NK-92 (cell line): ENCODE data around the gene RNF217.
"Not testable (repeated sequence)": the region's sequence is repeated elsewhere in the genome, so short reads cannot be mapped to it uniquely, and the experiment has no call there.

Source experiments
- DNase-seq: peaks from one replicate; lab custom pipeline; 2025; ENCODE audit not compliant: unreplicated experiment; lab: John Stamatoyannopoulos, UW

RNF217 gene

DNA sequence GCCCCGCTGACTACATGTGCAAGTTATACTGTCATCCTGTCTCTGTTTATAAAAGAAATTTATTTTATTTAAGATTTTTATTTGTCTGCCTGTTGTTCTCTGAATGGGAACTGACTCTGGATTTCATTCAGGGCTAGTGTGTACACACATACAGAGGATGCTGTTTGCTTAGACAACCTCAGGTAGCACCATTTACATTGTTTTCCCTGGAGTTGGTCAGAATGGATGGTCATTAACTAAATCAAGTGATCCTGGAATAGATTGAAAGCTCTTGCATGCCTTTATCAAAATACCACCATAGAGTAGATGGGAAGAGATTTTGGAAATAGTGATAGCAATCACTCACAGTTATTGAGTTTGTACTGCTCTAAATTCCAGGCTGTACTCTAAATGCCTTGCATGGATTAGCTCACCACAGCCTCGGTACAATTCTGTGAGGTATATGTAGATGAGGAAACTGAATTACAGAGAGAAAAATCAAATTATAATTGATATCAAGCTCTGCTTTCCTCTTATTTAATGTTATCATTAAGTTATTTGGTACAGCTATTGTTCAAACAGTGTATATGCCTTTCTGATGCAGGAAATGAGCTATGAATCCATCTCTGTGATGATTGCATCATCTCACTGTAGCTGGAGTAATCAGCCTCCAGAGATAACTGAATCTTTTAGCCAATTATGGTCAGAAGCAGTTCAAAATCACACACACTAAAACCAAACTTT, 51.9 kb downstream of the RNF217 start:
- no peak for DNase-seq

- DNase-seq: no peak
Observed at GRCh38 chr6:125014661-125014957, 52.4 kb downstream of the RNF217 start.

- DNase-seq: no peak
Observed at GRCh38 chr6:125015152-125015551, 52.9 kb downstream of the RNF217 start.

DNA sequence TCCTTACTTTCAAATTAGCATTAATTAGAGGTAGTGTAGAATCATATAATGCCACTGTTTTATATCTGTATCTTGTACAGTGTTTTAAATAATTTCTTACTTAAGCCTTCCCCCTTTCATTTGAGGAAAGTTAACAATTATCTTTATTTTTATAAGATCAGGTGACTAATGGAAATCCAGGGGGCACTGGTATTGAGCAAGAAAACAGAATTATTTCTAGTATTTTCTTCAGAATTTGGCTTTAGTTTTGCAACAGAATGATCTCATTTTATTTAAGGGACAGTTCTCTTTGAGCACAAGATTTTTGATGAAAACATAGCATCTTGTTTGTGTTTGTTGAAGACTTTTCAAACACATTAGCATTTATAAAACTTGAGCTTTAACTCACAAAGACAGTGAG, 55.9 kb downstream of the RNF217 start:
- DNase-seq: no peak

DNA sequence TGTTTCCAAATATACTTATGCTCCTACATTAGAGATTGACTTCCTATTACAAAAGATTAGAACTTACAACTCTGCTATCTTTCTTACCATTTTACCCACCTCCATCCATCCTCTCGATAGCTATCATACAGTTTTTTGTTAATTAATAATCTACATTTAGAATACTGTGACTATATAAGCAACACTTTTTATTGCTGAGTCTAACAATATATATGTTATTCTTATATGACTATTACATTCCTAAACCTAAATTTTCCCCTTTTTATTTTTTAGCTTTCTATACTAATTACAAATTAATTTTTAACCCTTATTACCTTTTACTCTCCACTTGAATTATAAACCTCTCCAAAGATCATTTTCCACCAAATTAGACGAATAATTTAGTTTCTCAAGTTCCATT, 57.0 kb downstream of the RNF217 start:
- DNase-seq: no peak

DNA sequence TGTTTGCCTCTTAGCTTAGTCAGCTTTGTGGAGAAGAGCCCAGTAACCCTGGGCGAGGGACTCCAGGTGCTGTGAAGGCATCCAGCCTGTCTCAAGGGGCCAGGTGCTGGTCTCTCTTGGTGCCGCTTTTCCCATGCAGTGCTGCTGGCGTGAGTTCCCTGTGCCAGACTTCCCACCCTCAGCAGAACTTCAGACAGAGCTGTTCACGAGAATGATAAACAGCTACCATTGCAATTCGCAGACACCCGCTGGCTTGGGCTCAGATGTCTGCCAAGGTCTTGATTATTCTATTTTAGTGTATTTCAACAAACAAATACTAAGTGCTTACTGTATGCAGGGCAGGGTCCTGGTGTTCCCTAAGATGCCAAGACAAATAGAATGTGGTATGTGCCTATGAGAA, 57.7 kb downstream of the RNF217 start:
- no peak for DNase-seq

GRCh38 chr6:125020385-125020784, 58.1 kb downstream of the RNF217 start:
- DNase-seq: no peak

- no peak for DNase-seq
Observed at GRCh38 chr6:125022391-125022989, 60.3 kb downstream of the RNF217 start.

DNA sequence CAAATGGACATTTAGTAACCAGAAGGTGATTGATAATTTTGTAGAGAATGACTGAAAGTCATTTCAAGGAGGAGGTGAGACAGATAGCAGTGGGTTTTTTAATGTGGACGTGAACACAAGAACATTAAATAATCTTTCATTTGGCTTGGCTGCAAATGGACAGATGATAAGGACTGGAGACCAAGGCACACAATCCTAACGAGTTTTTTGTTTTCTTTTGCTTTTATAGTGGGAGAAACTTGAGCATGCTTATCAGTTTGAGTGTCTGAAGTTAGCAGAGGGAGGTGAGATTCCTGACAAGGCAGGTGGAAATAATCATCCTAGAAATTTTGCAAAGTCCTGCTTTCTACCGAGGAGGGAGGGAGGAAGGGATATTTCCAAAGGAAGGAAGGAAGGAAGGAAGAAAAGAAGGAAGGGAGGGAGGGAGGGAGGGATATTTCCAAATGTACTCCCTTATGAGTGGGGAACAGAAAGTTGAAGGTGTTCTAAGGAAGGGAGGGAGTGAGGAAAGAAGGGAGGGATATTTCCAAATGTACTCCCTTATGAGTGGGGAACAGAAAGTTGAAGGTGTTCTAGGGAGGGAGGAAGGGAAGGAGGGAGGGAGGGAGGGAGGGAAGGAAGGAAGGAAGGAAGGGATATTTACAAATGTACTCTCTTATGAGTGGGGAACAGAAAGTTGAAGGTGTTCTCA, 63.1 kb downstream of the RNF217 start:
- no peak for DNase-seq

DNA sequence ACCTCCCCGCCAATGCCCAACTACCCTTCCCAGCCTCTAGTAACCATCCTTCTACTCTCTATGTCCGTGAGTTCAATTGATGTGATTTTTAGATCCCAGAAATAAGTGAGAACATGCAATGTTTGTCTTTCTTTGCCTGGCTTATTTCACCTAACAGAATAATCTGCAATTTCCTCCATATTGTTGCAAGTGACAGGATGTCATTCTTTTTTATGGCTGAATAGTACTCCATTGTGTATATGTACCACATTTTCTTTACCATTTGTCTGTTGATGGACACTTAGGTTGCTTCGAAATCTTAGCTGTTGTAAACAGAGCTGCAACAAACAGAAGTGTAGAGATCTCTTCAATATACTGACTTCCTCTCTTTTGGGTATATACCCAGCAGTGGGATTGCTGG, 65.0 kb downstream of the RNF217 start:
- no peak for DNase-seq

DNA sequence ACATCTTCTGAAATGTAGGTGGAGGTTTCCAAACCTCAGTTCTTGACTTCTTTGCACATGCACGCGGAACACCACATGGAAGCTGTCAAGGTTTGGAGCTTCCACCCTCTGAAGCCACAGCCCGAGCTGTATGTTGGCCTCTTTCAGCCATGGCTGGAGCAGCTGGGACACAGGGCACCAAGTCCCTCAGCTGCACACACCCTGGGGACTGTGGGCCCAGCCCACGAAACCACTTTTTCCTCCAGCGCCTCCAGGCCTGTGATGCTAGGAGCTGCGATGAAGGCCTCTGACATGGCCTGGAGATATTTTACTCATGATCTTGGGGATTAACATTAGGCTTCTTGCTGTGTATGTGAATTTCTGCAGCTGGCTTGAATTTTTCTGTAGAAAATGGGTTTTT, 68.7 kb downstream of the RNF217 start:
- DNase-seq: no peak

GRCh38 chr6:125031385-125031784, 69.1 kb downstream of the RNF217 start:
- no peak for DNase-seq

DNA sequence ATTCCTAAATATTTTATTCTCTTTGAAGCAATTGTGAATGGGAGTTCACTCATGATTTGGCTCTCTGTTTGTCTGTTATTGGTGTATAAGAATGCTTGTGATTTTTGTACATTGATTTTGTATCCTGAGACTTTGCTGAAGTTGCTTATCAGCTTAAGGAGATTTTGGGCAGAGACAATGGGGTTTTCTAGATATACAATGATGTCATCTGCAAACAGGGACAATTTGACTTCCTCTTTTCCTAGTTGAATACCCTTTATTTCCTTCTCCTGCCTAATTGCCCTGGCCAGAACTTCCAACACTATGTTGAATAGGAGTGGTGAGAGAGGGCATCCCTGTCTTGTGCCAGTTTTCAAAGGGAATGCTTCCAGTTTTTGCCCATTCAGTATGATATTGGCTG, 72.7 kb downstream of the RNF217 start:
- not testable (repeated sequence) for DNase-seq

DNA sequence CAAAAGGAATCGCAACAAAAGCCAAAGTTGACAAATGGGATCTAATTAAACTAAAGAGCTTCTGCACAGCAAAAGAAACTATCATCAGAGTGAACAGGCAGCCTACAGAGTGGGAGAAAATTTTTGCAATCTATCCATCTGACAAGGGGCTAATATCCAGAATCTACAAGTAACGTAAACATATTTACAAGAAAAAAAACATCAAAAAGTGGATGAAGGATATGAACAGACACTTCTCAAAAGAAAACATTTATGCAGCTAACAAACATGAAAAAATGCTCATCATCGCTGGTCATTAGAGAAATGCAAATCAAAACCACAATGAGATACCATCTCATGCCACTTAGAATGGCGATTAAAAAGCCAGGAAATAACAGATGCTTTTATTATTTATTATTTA, 74.2 kb downstream of the RNF217 start:
- DNase-seq: not testable (repeated sequence)

- no peak for DNase-seq
Observed at GRCh38 chr6:125037827-125038226, 75.6 kb downstream of the RNF217 start.

GRCh38 chr6:125038925-125039324, 76.7 kb downstream of the RNF217 start:
- no peak for DNase-seq

DNA sequence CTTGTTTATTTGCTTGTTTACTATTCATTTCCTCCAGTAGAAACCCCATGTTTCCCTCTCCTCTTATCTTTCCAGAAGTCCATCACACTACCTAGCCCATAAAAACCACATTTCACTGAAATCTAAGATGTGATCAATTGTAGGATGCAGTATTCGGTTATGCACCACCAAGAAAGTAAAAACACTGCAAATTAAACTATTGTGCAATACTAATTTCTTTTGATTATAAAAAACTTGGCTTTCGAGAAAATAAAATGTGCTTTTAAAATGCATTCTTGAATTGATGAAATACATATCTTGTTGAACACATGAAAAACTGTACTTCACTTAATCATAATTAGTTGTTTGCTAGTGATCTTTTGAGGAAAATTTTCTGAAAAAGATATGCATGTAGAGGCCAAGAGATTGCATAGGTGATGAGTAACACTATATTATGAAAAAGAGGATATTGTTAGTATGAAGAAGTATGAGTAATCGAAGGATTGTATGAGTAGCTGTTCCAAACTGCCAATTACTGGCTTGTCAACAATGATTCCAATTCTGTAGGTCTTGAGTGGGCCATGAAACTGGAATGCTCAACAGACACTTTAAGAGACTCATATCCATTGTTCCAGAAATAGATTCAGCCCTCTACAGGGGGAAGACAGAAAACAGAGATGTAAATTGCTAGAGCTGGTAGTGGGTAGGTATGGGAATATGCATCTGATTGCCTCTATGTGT, 79.7 kb downstream of the RNF217 start:
- DNase-seq: no peak

DNA sequence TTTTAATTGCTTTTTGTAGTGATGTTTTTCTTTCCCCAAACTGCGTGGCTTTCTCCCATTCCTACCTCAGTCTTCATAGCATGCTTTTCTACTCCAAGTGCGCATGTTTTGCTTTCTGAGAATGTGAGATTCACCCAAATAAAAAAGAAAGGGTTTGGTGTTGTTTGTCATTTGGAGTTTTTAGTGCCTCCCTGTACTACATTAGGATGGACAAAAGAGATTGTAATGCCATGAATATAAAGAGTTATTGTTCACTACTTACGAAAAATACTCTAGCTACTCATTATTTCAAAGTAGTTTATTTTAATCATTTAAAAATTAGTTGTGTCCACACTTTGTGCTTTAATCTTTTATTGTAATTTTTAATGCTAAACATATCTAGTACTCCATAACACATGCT, 81.8 kb downstream of the RNF217 start:
- no peak for DNase-seq

- DNase-seq: no peak
Observed at GRCh38 chr6:125044667-125045066, 82.4 kb downstream of the RNF217 start.

GRCh38 chr6:125046107-125046925, 84.1 kb downstream of the RNF217 start:
- DNase-seq: no peak

- DNase-seq: no peak
Observed at GRCh38 chr6:125048274-125048673, 86.0 kb downstream of the RNF217 start.
